GM23248 (cell line): ENCODE results near the gene SYS1. TPM values are rescaled to one million over a fixed set of nuclear protein-coding genes. Genes with fewer than 3 reads are reported as not detected.
A peak's percentile ranks its signal among the peaks of the same experiment; 100 is the strongest.

Experiments used
- DNase-seq: peaks from one replicate; pipeline ENCODE4 v3.0.0-alpha.2; 2015
- H2AFZ ChIP-seq: fragments of 200-600 bp; sonication (generic); 2 replicates; pipeline ENCODE4 v1.6.1; 2016; ENCODE audit warnings: antibody characterized with exemption
- H3F3A ChIP-seq: fragments of 200-600 bp; sonication (generic); 2 replicates; pipeline ENCODE4 v1.6.1; 2016; ENCODE audit warnings: mild to moderate bottlenecking, antibody characterized with exemption, mixed run types; ENCODE audit not compliant: insufficient read depth
- H3K27ac ChIP-seq: fragments of 200-600 bp; sonication (generic); 2 replicates; pipeline ENCODE4 v1.5.1; 2016; ENCODE audit warnings: mild to moderate bottlenecking
- H3K27me3 ChIP-seq: fragments of 200-600 bp; sonication (generic); replicated peaks from 2 replicates; pipeline ENCODE4 v1.6.1; 2016; ENCODE audit warnings: mild to moderate bottlenecking; ENCODE audit not compliant: insufficient read depth
- H3K36me3 ChIP-seq: fragments of 200-600 bp; sonication (generic); 2 replicates; pipeline ENCODE4 v1.6.1; 2016; ENCODE audit warnings: low read depth, mild to moderate bottlenecking
- H3K4me1 ChIP-seq: fragments of 200-600 bp; sonication (generic); 2 replicates; pipeline ENCODE4 v1.6.1; 2016; ENCODE audit warnings: mild to moderate bottlenecking; ENCODE audit not compliant: insufficient read depth
- H3K4me2 ChIP-seq: fragments of 200-600 bp; sonication (generic); one replicate; pipeline ENCODE4 v1.6.1; 2016; ENCODE audit warnings: mild to moderate bottlenecking; ENCODE audit not compliant: unreplicated experiment
- H3K4me3 ChIP-seq: fragments of 200-600 bp; sonication (generic); 2 replicates; pipeline ENCODE4 v1.5.1; 2016; ENCODE audit warnings: mild to moderate bottlenecking
- H3K79me2 ChIP-seq: fragments of 200-600 bp; sonication (generic); 2 replicates; pipeline ENCODE4 v1.6.1; 2016; ENCODE audit warnings: mild to moderate bottlenecking; ENCODE audit not compliant: insufficient read depth
- H3K9ac ChIP-seq: fragments of 200-600 bp; sonication (generic); 2 replicates; pipeline ENCODE4 v1.6.1; 2016; ENCODE audit warnings: mild to moderate bottlenecking
- H3K9me2 ChIP-seq: fragments of 200-600 bp; sonication (generic); 2 replicates; pipeline ENCODE4 v1.6.1; 2016; ENCODE audit warnings: mixed run types, mild to moderate bottlenecking, moderate library complexity; ENCODE audit not compliant: insufficient read depth
- H3K9me3 ChIP-seq: fragments of 200-600 bp; sonication (generic); one replicate; pipeline ENCODE4 v1.6.1; 2017; ENCODE audit warnings: low read depth
- H4K20me1 ChIP-seq: fragments of 200-600 bp; sonication (generic); 2 replicates; pipeline ENCODE4 v1.6.0; 2016; ENCODE audit not compliant: insufficient read depth
- EZH2 ChIP-seq: fragments of 200-600 bp; sonication (generic); IDR thresholded peaks from 2 replicates; pipeline ENCODE4 v1.6.1; 2018; ENCODE audit warnings: antibody characterized with exemption, mild to moderate bottlenecking; ENCODE audit not compliant: insufficient read depth, poor library complexity, severe bottlenecking
- EZH2phosphoT487 ChIP-seq: fragments of 200-600 bp; sonication (generic); IDR thresholded peaks from 2 replicates; pipeline ENCODE4 v1.6.1; 2018; ENCODE audit warnings: antibody characterized with exemption, moderate library complexity, mild to moderate bottlenecking, low read depth; ENCODE audit not compliant: insufficient read depth
- WGBS, 2 experiments: methylation state at CpG; one replicate each; pipeline ENCODE4 v1.1.6; 2015 to 2017; ENCODE audit warnings: low lambda C conversion rate in 2 of 2, low coverage in 1 of 2; ENCODE audit errors: missing lambda C conversion rate in 2 of 2; 5-methylcytosine and 5-hydroxymethylcytosine counted together
- in situ Hi-C: fragments of 300-500 bp; cut with MboI; formaldehyde crosslinking; loops from 2 replicates; pipeline ENCODE4 v1.15.0; 2020
- polyA plus RNA-seq: library from polyadenylated mRNA; unstranded; fragments of >200 nt; fragmentation: Nextera tagmentation; extraction: Ambion mirVana; gene quantifications from 2 replicates; pipeline ENCODE4 v1.2.1, GENCODE V29; 2016
- total RNA-seq: library from RNA; depleted of rRNA; stranded (reverse); fragments of >200 nt; shearing (Covaris generic); gene quantifications from 2 replicates; pipeline ENCODE4 v1.2.3, GENCODE V29; 2014

The SYS1 gene
- total and polyA plus RNA-seq, 2 experiments from 2014 or later, result 27.1 to 27.3 TPM

GRCh38 chr20:45352729-45353128, 10.2 kb upstream of the SYS1 start:
- H3K4me3 ChIP-seq, result no peak overlapping the region
- in situ Hi-C loops, result no loop called here
- H3F3A ChIP-seq, result peaks cover 27% of the 10 kb centered on the region
- no peak overlapping the region for H3K9ac ChIP-seq
- H3K4me1 ChIP-seq, result peaks cover 24% of the 10 kb centered on the region
- no peak overlapping the region for H2AFZ ChIP-seq
- no peak overlapping the region for H3K4me2 ChIP-seq
- H4K20me1 ChIP-seq, result no peaks in the 10 kb centered on the region
- no peaks in the 10 kb centered on the region for H3K9me3 ChIP-seq
- no peak for DNase-seq
- peaks cover 4% of the 10 kb centered on the region for H3K79me2 ChIP-seq
- no peaks in the 10 kb centered on the region for H3K9me2 ChIP-seq
- no peaks in the 10 kb centered on the region for H3K36me3 ChIP-seq
- no peaks in the 10 kb centered on the region for H3K27me3 ChIP-seq
- TF ChIP-seq EZH2phosphoT487, result no peak
- TF ChIP-seq EZH2, result no peak
- WGBS, 2 experiments, result 80 to 82% methylated on average over 3 of the region's 3 CpGs
- H3K27ac ChIP-seq, result no peak overlapping the region

GRCh38 chr20:45353746-45354145, 9.2 kb upstream of the SYS1 start:
- no peak overlapping the region for H3K27ac ChIP-seq
- DNase-seq, result no peak
- no peak overlapping the region for H3K4me2 ChIP-seq
- H3K9me2 ChIP-seq, result no peaks in the 10 kb centered on the region
- H3K9ac ChIP-seq, result no peak overlapping the region
- H3K36me3 ChIP-seq, result no peaks in the 10 kb centered on the region
- no peak overlapping the region for H2AFZ ChIP-seq
- no peaks in the 10 kb centered on the region for H3K9me3 ChIP-seq
- no peak overlapping the region for H3K4me3 ChIP-seq
- no peak for TF ChIP-seq EZH2
- no peak for TF ChIP-seq EZH2phosphoT487
- H3F3A ChIP-seq, result peaks cover 35% of the 10 kb centered on the region
- WGBS, 2 experiments, result 47 to 65% methylated on average over 1 of the region's 1 CpG
- no peaks in the 10 kb centered on the region for H3K27me3 ChIP-seq
- H3K79me2 ChIP-seq, result no peaks in the 10 kb centered on the region
- in situ Hi-C loops, result no loop called here
- no peaks in the 10 kb centered on the region for H4K20me1 ChIP-seq
- peaks cover 31% of the 10 kb centered on the region for H3K4me1 ChIP-seq

GRCh38 chr20:45354423-45355208, 8.3 kb upstream of the SYS1 start:
- Histone ChIP-seq H3F3A (peaks cover 44% of the 10 kb centered on the region), H3K4me3 (peak overlapping the region; percentile 42), H3K27ac (peak overlapping the region; percentile 53), H3K27me3 (no peaks in the 10 kb centered on the region), H3K4me2 (peak overlapping the region; percentile 66), H3K36me3 (no peaks in the 10 kb centered on the region), H3K9me2 (no peaks in the 10 kb centered on the region), H3K9me3 (no peaks in the 10 kb centered on the region), H2AFZ (no peak overlapping the region), H4K20me1 (no peaks in the 10 kb centered on the region), H3K9ac (peak overlapping the region; percentile 31), H3K4me1 (peaks cover 36% of the 10 kb centered on the region), H3K79me2 (no peaks in the 10 kb centered on the region)
- in situ Hi-C loops, result no loop called here
- 72 to 77% methylated on average over 9 of the region's 9 CpGs for WGBS, 2 experiments
- DNase-seq, result peak; percentile 27
- TF ChIP-seq EZH2, result no peak
- TF ChIP-seq EZH2phosphoT487, result no peak

- peaks cover 37% of the 10 kb centered on the region for H3K4me1 ChIP-seq
- peak overlapping the region; percentile 53 for H3K27ac ChIP-seq
- H3K79me2 ChIP-seq, result no peaks in the 10 kb centered on the region
- no peaks in the 10 kb centered on the region for H3K9me2 ChIP-seq
- H3K9ac ChIP-seq, result peak overlapping the region; percentile 31
- H3K36me3 ChIP-seq, result no peaks in the 10 kb centered on the region
- in situ Hi-C loops, result no loop called here
- H3K9me3 ChIP-seq, result no peaks in the 10 kb centered on the region
- peak overlapping the region; percentile 66 for H3K4me2 ChIP-seq
- peak; percentile 86 for DNase-seq
- no peak overlapping the region for H2AFZ ChIP-seq
- no peaks in the 10 kb centered on the region for H4K20me1 ChIP-seq
- H3K27me3 ChIP-seq, result no peaks in the 10 kb centered on the region
- peaks cover 43% of the 10 kb centered on the region for H3F3A ChIP-seq
- 45 to 46% methylated on average over 5 of the region's 5 CpGs for WGBS, 2 experiments
- H3K4me3 ChIP-seq, result peak overlapping the region; percentile 42
- no peak for TF ChIP-seq EZH2phosphoT487
- TF ChIP-seq EZH2, result no peak
Observed at GRCh38 chr20:45355209-45356084, 7.5 kb upstream of the SYS1 start.
